T follicular helper cell (primary cell): Measurements from ENCODE around the gene ENPEP.
"Not testable (repeated sequence)": the region's sequence is repeated elsewhere in the genome, so short reads cannot be mapped to it uniquely, and the experiment has no call there.

Experiments used
- DNase-seq: peaks from one replicate; pipeline ENCODE4 v3.0.0-alpha.2; 2020; ENCODE audit warnings: low read depth
- total RNA-seq, 2 experiments: gene quantifications; one replicate each; lab custom pipeline; 2026; lab: John Stamatoyannopoulos, UW

ENPEP gene, protein sequence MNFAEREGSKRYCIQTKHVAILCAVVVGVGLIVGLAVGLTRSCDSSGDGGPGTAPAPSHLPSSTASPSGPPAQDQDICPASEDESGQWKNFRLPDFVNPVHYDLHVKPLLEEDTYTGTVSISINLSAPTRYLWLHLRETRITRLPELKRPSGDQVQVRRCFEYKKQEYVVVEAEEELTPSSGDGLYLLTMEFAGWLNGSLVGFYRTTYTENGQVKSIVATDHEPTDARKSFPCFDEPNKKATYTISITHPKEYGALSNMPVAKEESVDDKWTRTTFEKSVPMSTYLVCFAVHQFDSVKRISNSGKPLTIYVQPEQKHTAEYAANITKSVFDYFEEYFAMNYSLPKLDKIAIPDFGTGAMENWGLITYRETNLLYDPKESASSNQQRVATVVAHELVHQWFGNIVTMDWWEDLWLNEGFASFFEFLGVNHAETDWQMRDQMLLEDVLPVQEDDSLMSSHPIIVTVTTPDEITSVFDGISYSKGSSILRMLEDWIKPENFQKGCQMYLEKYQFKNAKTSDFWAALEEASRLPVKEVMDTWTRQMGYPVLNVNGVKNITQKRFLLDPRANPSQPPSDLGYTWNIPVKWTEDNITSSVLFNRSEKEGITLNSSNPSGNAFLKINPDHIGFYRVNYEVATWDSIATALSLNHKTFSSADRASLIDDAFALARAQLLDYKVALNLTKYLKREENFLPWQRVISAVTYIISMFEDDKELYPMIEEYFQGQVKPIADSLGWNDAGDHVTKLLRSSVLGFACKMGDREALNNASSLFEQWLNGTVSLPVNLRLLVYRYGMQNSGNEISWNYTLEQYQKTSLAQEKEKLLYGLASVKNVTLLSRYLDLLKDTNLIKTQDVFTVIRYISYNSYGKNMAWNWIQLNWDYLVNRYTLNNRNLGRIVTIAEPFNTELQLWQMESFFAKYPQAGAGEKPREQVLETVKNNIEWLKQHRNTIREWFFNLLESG
- total RNA-seq: 0.04 to 0.06 reads per million in 2 experiments

GRCh38 chr4:110475881-110476818, at the start of gene ENPEP:
ENPEP (plus strand) TSS chr4:110476155; CDS start chr4:110476415, 260 bp downstream.
- no peak for DNase-seq

GRCh38 chr4:110431805-110432204, 44.1 kb upstream of the ENPEP start:
- not testable (repeated sequence) for DNase-seq

- not testable (repeated sequence) for DNase-seq
These were observed 38.7 kb upstream of the ENPEP start for GRCh38 chr4:110437292-110437691.

GRCh38 chr4:110439209-110439608, 36.7 kb upstream of the ENPEP start:
- not testable (repeated sequence) for DNase-seq

DNA sequence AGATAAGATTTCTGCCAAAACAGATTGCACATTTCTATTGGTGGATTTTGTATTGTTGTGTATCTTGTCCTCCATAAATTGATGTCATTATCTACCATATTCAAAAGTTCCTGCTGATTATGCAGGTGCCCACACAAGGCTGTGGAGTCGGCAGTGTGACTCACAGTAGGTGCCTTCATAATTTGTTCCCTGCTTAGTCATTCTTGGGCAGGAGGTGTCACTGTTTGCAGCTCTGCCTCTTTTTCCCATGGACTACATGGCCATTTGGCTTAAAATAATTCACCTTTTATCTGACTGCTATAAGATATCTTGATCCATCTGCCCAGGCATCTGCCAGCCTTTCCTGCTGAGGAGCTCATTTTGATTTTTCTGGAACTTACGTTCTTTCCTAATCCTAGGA, 33.6 kb upstream of the ENPEP start:
- DNase-seq: no peak

DNA sequence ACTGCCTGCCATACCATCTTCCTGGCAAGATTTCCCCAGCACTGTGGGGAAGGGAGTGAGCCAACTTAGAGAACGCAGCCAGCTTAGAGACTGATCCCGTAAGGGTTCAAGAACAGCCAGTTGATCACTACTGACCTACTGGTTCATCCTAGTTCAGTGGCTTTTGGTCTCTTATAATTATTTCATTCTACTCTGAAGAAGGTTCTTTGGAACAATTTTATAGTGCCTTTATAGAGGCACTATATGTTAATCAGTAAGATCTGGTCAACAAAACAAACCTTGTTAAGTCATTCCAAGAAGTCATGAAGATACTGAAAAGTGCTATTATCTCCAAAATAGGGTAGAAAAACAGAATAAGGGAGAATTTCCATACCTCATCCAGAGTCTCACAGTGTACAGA, 33.2 kb upstream of the ENPEP start:
- DNase-seq: no peak

GRCh38 chr4:110449947-110450346, 26.0 kb upstream of the ENPEP start:
- no peak for DNase-seq

GRCh38 chr4:110452546-110452945, 23.4 kb upstream of the ENPEP start:
- no peak for DNase-seq

DNA sequence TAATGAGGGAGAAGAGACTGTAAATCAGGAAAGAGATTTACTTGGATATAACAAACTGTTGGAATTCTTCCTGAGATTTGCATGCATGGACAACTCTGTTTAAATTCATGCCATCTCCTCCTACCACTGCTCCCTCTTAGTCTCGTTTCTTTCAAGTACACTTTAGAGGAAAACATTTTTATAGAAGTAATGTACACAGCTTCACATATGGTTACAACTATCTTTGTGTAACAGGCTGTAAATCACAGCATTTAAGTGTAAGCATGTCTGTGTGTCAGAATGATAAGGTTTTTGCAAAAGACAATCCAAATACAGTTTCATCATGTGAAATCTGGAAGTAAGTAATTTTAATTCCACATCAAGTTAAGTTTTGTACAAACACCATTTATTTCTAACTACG, 21.5 kb upstream of the ENPEP start:
- no peak for DNase-seq

- no peak for DNase-seq
These were observed 17.3 kb upstream of the ENPEP start for GRCh38 chr4:110458494-110459266.

DNA sequence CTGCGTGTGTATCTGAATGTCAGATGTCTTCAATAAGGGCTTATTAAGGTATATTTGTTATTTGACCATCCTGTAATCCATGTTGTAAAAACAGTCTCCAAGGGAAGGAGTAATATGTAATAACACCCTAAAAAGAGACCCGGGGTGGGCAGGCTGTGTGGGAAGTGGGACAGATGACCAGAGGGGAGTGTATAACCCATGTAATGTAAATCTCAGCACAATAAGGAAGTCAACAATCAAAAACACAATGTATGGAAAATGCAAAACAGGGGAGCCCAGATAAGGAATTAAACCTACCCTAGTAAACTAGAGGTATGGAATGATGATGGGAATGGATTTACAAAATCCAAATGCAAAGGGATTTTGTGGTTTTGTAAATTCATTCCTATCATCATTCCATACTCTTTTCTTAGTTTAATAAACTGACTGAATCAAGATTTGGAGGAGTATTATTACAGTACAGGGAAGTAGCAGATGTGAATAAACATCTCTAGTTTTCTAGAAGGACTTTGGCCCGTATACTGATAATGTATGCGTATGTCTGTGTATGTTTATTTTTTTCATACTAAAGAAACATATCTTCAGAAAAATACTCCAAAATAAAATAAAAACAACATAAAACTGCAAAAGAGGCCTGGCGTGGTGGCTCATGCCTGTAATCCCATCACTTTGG, 15.7 kb upstream of the ENPEP start:
- DNase-seq: no peak

GRCh38 chr4:110467400-110467799, 8.6 kb upstream of the ENPEP start:
- no peak for DNase-seq

- DNase-seq: no peak
These were observed 3.2 kb upstream of the ENPEP start for GRCh38 chr4:110472583-110473329.

DNA sequence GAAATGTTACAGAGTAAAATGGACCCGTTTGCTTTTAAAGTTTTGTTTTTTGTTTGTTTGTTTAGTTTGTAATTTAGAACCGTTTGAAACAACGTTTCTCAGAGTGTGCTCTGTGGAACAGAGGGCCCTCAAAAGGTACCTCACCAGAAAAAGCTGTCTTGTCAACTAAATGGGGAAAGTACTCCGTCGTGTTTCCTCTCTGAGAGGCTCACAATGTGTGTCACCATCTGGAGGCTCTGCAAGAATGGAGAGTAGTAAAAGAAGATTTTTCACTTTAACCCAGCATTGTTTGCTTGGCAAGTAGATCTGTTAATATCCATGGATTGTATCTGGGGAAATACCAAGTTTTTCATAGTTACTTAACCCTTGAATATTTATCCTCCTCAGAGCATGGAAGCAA, 1.5 kb upstream of the ENPEP start:
- DNase-seq: no peak

GRCh38 chr4:110475080-110475479, 875 bp upstream of the ENPEP start:
- DNase-seq: not testable (repeated sequence)

GRCh38 chr4:110477836-110478235, 1.9 kb downstream of the ENPEP start:
- no peak for DNase-seq

DNA sequence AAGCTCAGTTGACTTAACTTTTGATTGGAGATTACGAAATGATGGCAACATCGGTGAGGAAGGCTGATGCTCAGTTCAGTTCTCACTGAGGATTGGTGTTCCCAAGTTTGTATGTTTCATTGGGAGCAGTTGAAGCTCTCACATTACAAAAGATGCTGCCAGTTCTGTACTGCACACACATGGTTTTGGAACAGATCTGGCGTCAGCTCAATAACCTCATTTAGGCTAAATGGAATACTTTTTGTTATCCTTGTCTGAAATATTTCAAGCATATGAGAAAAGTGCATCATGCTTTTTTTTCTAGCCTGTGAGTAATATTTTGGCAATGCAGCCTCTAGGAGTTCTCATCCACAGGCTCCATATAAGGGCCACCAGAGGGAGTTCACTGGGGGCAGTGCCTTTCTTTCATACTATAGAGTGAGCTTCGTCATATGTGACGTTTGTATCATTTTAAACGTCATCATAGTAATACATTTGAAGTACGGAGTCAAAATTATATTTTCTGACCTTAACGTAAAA, 4.1 kb downstream of the ENPEP start:
- DNase-seq: no peak

DNA sequence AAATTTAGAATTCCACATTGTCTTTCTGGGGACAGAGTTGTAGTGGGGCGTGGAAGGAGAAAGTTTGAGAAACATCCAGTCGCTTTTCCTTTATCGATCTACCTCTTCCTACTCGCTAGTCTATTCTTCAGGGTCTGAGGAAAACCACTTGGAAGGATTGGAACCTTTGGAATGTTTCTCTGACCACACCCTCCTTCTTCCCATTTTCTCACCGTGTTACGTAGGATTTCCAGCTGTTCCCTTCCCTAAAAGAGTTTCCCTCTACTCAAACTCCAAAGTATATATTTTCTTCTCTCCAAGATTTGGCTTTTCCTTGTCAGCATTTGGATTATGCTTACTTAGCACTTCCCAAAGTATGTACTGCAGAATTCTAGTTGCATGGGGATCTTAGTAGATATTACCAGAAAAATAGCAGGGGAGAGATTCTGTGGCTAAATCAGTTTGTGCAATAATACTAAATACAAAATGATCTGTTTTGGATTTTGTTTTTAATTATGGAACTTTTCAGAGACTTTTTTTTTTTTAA, 4.9 kb downstream of the ENPEP start:
- DNase-seq: no peak

DNA sequence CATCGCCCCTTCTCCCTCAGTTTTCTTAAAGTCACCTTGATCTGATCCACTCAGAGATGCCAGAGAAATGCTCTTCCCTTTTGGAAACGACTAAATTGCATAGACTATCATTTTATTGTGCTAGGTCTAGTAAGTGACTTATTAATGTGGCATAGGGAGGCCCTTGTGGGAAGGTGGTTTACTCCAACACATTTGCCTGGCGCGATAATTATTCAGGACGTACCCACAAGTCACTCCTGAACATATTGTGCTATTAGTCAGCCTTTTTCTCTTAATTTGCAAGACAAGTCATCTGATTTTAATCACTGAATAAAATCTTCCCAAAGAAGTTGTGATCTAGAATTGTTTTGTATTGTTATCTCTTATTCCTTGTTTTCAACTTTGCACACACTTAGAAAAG, 7.6 kb downstream of the ENPEP start:
- DNase-seq: no peak
